HG02678 (cell line): ENCODE data around the gene FOXS1.
A peak's percentile ranks its signal among the peaks of the same experiment; 100 is the strongest.

Experiments
- ATAC-seq: cut with Tn5 transposase; IDR thresholded peaks from one replicate; pipeline ENCODE4 v1.9.1; 2021; ENCODE audit warnings: mild to moderate bottlenecking, moderate library complexity; ENCODE audit not compliant: unreplicated experiment

FOXS1 gene

DNA sequence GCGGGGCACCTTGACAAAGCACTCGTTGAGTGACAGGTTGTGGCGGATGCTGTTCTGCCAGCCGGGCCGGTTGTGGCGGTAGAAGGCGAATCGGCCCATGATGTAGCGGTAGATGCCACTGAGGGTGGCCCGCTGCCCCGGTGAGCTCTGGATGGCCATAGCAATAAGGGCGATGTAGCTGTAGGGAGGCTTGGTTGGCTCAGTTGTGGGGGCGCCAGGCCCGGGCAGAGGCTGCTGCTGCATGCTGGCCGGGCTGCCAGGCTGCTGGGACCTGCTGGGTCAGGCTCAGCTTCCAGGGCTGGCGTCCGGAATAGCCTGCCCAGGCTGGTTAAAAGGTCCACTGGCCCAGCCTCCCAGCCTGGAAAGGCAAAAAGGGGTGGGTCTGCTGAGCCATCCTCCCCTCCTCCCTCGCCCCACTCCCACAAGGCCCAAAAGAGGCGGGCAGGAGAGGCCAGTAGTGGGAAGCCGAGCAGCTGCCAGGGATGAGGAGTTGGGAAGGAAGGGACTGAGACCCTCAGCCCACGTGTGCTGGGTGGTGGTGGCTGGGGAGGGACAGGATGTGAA, at the start of gene FOXS1:
Gene FOXS1 (minus strand): TSS at position 305 of the 564 bp plus-strand sequence. CDS start 62 bp downstream, at position 243.
- ATAC-seq, result no peak

GRCh38 chr20:31890646-31891045, 45.2 kb upstream of the FOXS1 start:
- no peak for ATAC-seq

DNA sequence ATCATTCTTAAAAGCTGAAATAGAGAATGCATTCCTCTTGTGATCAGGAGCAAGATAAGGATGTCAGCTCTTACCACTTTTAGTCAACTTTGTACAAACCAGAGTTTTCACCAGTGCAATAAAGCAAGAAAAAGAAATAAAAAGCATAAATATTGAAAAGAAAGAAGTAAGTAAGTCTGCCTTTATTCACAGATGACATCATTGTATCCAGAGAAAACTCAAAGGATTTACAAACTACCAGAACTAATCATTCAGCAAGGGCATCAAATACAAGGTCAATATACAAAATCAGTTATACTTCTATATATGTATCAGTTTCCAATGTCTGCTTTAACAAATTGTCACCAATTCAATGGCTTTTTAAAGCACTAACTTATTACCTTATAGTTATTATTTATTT, 38.4 kb upstream of the FOXS1 start:
- ATAC-seq, result no peak

- no peak for ATAC-seq
These were observed 36.5 kb upstream of the FOXS1 start for GRCh38 chr20:31881945-31882344.

- ATAC-seq, result peak; percentile 81
These were observed 34.0 kb upstream of the FOXS1 start for GRCh38 chr20:31879143-31879987.

- ATAC-seq, result no peak
These were observed 32.3 kb upstream of the FOXS1 start for GRCh38 chr20:31877684-31878083.

GRCh38 chr20:31875671-31876070, 30.3 kb upstream of the FOXS1 start:
- ATAC-seq, result no peak

GRCh38 chr20:31872406-31872805, 27.0 kb upstream of the FOXS1 start:
- no peak for ATAC-seq

DNA sequence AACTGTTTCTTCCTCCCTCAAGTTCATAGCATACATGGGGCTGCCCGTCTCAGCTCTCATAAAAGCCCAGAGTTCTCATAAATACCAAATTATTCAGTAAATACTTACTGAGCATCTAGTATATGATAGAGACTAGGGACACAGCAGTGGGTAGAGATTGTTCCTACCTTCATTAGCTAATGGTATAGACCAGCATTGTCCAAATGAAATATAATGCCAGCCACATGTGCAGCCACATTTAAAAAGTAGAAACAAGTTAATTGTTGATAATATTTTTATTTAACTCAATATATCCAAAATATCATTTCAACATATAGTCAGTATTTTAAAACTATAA, 26.2 kb upstream of the FOXS1 start:
- ATAC-seq, result no peak

DNA sequence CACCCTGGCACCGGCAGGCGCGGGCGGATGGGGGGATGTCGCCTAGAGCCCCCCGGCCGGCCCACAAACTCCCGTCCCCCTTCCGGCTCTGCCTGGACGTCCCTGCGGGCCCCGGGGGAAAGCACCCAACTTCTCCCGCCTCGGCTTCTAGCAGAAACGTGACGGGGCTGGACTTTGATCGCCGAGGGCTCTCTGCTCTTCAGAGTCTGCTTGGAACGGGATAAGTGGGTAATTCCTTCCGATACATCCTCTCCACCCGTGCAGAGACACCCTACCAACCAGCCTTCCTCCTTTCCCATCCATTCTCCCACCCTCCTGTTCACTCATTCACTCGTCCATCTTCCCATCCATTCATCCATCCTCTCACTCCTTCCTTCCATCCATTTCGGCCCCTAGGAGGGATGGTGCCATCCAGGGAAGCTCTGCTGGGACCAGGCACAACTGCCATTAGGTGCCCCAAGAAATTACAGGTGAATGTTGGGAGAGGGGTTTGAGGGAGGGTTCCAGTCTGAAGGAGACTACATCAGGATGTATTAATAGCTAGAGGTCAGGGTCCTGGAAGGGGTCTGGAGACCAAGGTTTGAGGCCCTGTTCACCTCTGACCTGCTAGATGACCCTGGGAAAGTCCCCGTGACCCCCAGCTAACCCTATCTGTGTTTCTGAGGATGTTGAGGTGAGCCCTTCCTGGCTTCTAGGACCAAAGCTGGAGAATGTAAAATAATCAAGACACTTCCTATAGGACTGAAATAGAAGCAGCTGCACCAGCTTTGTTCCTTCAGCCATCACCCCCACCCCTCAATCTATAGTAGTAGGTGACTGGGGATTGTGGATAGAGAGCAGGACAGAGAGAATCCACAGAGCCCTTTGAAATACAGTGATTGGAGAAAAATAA, 25.6 kb upstream of the FOXS1 start:
- peak; percentile 23 for ATAC-seq

DNA sequence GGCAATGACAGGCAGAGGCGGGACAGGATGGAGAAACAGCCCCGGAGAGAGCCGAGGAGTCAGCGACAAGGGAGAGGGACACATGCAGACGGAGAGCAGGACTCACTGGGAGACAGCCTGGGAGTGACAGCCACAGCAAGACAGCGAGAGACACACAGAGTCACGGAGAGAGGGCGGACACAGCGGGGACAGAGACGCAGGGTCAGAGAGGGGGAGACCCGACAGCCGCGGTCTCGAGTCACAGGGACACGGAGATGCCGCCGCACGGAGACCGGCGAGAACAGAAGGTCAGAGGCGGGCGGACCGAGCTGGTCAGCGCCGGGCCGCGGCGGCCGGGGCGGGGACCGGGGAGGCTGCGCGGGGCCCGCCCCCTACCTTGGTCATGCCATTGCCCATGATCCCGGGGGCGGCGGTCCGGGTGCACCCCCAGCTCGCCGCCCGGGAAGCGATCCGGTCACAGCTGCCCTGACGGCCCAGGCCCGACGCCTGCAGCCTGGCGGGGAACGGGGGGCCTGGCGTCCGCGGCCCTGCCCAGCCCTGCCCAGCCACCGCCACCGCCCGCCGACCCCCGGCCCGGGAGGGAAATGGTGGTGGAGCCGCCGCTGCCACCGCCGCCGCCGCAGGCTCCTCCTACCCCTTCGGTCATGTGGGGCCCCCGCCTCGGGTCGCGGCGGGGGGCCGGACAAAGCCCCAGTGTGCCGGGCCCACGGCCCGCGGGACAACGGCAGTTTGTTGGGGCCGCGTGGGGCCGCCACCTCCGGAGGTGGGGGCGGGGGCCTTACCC, 24.7 kb upstream of the FOXS1 start, which contains the start of the genes DUSP15 and TTLL9:
Gene DUSP15 (minus strand): TSS at position 586 of the 784 bp plus-strand sequence. CDS start 190 bp downstream, at position 396.
Gene TTLL9 (plus strand): TSS at position 693 of the 784 bp plus-strand sequence. CDS start 493 bp downstream, outside the sequence.
- peak; percentile 39 for ATAC-seq

- ATAC-seq, result no peak
These were observed 24.2 kb upstream of the FOXS1 start for GRCh38 chr20:31869673-31869941.

- ATAC-seq, result no peak
These were observed 23.7 kb upstream of the FOXS1 start for GRCh38 chr20:31868853-31869672.

DNA sequence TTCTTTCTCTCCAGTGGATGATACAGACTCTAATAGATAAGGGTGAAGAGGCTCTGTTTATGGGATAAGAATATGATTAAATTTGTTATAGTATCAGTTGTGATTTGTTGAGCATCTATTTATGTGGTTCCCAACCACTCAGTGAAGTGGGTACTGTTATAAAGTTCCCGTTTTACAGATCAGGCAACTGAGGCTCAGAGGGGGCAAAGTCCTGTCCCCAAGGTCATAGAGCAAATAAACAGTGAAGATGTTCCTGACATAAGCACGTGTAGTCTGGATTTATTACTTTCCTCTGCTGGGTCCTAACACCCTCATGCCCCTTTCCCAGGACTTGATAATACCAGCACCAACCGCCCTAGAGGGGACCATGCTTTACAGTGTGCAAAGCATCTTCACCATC, 20.8 kb upstream of the FOXS1 start:
- ATAC-seq, result no peak

DNA sequence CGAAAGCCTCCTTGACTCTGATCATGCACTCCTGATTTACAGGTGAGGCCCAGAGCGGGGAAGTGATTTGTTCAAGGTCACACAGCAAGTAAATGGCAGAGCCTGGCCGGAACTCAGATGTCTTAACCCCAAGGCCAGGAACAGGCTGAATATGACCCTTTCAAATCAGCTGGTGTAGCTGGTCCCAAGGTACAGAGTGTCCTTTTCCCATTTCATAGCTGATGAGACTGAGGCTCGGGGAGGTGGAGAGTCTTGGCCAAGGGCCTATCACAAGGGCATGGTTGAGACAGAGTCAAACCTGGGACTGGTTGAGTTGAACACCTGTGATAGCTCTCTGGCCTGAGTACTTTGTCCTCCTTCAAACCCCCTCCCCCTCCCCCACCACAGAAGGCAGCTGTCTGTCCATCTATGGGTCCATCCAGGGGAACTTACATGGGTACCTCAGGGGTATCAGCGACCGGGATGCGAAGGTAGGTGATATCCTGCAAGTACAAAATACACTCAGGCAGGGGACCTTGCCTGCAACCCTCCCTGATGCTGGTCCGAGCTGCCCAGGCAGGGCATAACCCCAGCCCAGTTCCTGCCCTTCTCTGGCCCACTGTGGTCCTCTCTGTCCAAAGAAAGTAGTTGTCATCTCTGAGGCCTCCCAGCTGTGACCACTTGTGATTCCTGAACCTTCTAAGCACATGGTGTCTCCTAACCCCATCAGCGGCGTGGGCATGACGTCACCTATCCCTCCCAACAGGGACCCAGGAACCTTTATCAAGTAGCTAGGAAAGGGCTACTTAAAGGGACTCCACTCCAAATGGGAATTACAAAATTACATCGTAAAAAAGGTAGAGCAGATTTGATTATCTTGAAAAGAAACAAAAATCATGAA, 19.4 kb upstream of the FOXS1 start:
- no peak for ATAC-seq

DNA sequence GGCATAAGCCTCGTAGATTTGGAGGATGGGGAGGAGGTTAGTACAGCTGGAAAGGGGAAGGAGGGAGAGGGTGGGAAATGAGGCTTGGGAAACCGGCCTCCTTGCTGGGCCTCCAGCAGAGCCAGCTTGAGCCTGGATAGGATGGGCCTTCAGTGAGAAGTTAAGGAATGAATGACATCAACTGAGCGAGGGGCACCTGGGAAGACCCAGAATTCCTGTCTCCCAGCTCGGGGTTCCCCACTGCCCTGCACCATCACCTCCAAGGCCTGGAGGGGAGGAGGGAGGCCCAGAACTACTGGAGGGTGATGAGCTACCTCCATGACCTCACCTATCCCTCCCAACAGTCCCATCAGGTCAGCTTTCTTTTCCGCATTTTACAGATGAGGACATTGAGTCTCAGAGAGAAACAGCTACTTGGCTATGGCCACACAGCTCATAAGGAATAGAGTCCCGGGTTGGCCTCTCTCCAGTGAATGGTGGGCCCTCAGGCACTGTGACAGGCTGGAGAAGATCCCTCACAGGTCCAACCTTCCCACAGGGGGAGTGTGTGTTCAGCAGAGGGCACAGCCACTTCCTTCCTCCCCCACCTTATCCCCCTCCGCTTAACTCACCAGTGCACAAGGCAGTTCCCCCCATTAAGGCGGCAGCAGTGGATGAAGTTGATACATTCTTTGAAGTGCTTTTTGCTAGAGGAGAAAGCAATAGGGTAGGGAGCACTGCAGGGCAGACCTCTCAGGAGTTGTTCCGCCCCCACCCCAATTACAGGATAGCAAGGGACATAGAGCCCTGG, 18.1 kb upstream of the FOXS1 start:
- no peak for ATAC-seq

GRCh38 chr20:31862506-31862905, 17.1 kb upstream of the FOXS1 start:
- ATAC-seq, result no peak

GRCh38 chr20:31862157-31862470, 16.7 kb upstream of the FOXS1 start:
- no peak for ATAC-seq
